Measurements from ENCODE around the gene POU3F3. TPM values are rescaled to one million over a fixed set of nuclear protein-coding genes. Genes with fewer than 3 reads are reported as not detected.

POU3F3 gene
- total RNA-seq, 2 experiments from 2014 or later, result 2.7 to 3.1 TPM

DNA sequence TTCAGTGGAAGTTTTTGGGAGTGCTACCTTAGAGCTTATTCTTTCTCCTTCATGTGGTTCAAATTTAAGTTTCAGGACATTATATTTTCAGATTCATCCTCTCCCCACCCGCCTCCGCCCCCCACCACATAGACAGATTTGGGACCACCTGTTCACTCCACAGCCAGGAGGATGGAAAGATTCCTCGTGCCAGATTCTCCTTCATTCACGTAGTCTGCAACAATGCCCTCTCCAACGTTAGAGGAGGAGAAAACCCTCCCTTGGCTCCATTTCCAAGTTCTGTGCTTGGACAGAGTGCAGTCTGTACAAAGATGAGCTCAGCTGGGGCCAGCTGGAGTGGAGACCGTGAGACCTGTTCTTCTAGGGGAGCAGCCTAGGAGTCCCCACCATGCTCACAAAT lies 26.2 kb downstream of the POU3F3 start:
- Histone ChIP-seq H3K4me1 (ENCODE audit: insufficient read depth, low read length, poor library complexity, severe bottlenecking) (no peaks in the 10 kb centered on the region), H3K4me3 (ENCODE audit: low read depth, low read length, poor library complexity, severe bottlenecking) (no peak overlapping the region), H3K79me2 (ENCODE audit: insufficient read depth, low read depth, low read length) (no peaks in the 10 kb centered on the region), H4K20me1 (ENCODE audit: insufficient read depth, low read length) (no peaks in the 10 kb centered on the region), H3K27ac (ENCODE audit: low read depth, low read length, poor library complexity, severe bottlenecking) (no peak overlapping the region), H2AFZ (ENCODE audit: low read length) (no peak overlapping the region), H3K9me3 (ENCODE audit: low read length) (no peaks in the 10 kb centered on the region), H3K36me3 (ENCODE audit: insufficient read depth, low read length) (no peaks in the 10 kb centered on the region), H3K4me2 (ENCODE audit: low read length) (no peak overlapping the region), H3K9me2 (ENCODE audit: insufficient read depth, low read length) (no peaks in the 10 kb centered on the region)
- BruUV-seq (replicated peaks), result no TSS peak
- ChIA-PET POLR2A (interaction anchor here (0.6 to 1.2 kb wide), 3 partner anchors 93 to 1220 kb away, joined by 3 to 7 read pairs (median 4); no protein-coding TSS in a partner anchor), CTCF (ENCODE audit: unreplicated experiment) (no interaction called here)
- no peak for DNase-seq (ENCODE audit: low spot score)
- intact Hi-C loops (cut with micrococcal nuclease; ENCODE audit: unreplicated experiment), result no loop called here
- TF ChIP-seq EZH2phosphoT487 (IDR thresholded peaks at IDR 0.05; ENCODE audit: borderline replicate concordance, low read depth, low read length) (no peak), CTCF (conservative IDR thresholded peaks at IDR 0.05; ENCODE audit: low read length) (no peak)

GRCh38 chr2:104883357-104883756 lies 29.4 kb downstream of the POU3F3 start:
- Histone ChIP-seq H3K4me1 (ENCODE audit: insufficient read depth, low read length, poor library complexity, severe bottlenecking) (peaks cover 2% of the 10 kb centered on the region), H3K36me3 (ENCODE audit: insufficient read depth, low read length) (no peaks in the 10 kb centered on the region), H2AFZ (ENCODE audit: low read length) (no peak overlapping the region), H3K9me2 (ENCODE audit: insufficient read depth, low read length) (no peaks in the 10 kb centered on the region), H4K20me1 (ENCODE audit: insufficient read depth, low read length) (no peaks in the 10 kb centered on the region), H3K79me2 (ENCODE audit: insufficient read depth, low read depth, low read length) (no peaks in the 10 kb centered on the region), H3K9me3 (ENCODE audit: low read length) (no peaks in the 10 kb centered on the region), H3K4me3 (ENCODE audit: low read depth, low read length, poor library complexity, severe bottlenecking) (no peak overlapping the region), H3K4me2 (ENCODE audit: low read length) (no peak overlapping the region), H3K27ac (ENCODE audit: low read depth, low read length, poor library complexity, severe bottlenecking) (no peak overlapping the region)
- DNase-seq (ENCODE audit: low spot score), result no peak
- no TSS peak for BruUV-seq (replicated peaks)
- POLR2A ChIA-PET, result no interaction called here
- CTCF ChIA-PET (ENCODE audit: unreplicated experiment), result no interaction called here
- TF ChIP-seq EZH2phosphoT487 (IDR thresholded peaks at IDR 0.05; ENCODE audit: borderline replicate concordance, low read depth, low read length) (no peak), CTCF (conservative IDR thresholded peaks at IDR 0.05; ENCODE audit: low read length) (no peak)
- intact Hi-C loops (cut with micrococcal nuclease; ENCODE audit: unreplicated experiment), result no loop called here

GRCh38 chr2:104885119-104885782 lies 31.3 kb downstream of the POU3F3 start:
- H3K4me1 ChIP-seq (ENCODE audit: insufficient read depth, low read length, poor library complexity, severe bottlenecking), result peaks cover 16% of the 10 kb centered on the region
- no peaks in the 10 kb centered on the region for H3K9me2 ChIP-seq (ENCODE audit: insufficient read depth, low read length)
- no peak overlapping the region for H3K4me2 ChIP-seq (ENCODE audit: low read length)
- POLR2A ChIA-PET, result no interaction called here
- no peaks in the 10 kb centered on the region for H4K20me1 ChIP-seq (ENCODE audit: insufficient read depth, low read length)
- no TSS peak for BruUV-seq (replicated peaks)
- no peaks in the 10 kb centered on the region for H3K36me3 ChIP-seq (ENCODE audit: insufficient read depth, low read length)
- intact Hi-C loops (cut with micrococcal nuclease; ENCODE audit: unreplicated experiment), result no loop called here
- TF ChIP-seq EZH2phosphoT487 (IDR thresholded peaks at IDR 0.05; ENCODE audit: borderline replicate concordance, low read depth, low read length), result no peak
- no peak for TF ChIP-seq CTCF (conservative IDR thresholded peaks at IDR 0.05; ENCODE audit: low read length)
- no peaks in the 10 kb centered on the region for H3K79me2 ChIP-seq (ENCODE audit: insufficient read depth, low read depth, low read length)
- no peak overlapping the region for H3K4me3 ChIP-seq (ENCODE audit: low read depth, low read length, poor library complexity, severe bottlenecking)
- no peak overlapping the region for H3K27ac ChIP-seq (ENCODE audit: low read depth, low read length, poor library complexity, severe bottlenecking)
- no peak overlapping the region for H2AFZ ChIP-seq (ENCODE audit: low read length)
- CTCF ChIA-PET (ENCODE audit: unreplicated experiment), result no interaction called here
- DNase-seq (ENCODE audit: low spot score), result no peak
- no peaks in the 10 kb centered on the region for H3K9me3 ChIP-seq (ENCODE audit: low read length)
